HUES6 (cell line): ENCODE results near the gene PLXNB3.
A peak's percentile ranks its signal among the peaks of the same experiment; 100 is the strongest.

Experiments
- H3K27ac ChIP-seq: 2 replicates; pipeline ENCODE4 v1.7.0; 2013; ENCODE audit warnings: low read depth, mild to moderate bottlenecking, low read length, inconsistent platforms
- H3K27me3 ChIP-seq: 2 replicates; pipeline ENCODE4 v1.6.1; 2013; ENCODE audit warnings: low read length; ENCODE audit not compliant: control insufficient read depth, insufficient read depth
- H3K36me3 ChIP-seq: 2 replicates; pipeline ENCODE4 v1.6.1; 2013; ENCODE audit warnings: low read length; ENCODE audit not compliant: control insufficient read depth, insufficient read depth
- H3K4me1 ChIP-seq: 2 replicates; pipeline ENCODE4 v1.6.1; 2013; ENCODE audit warnings: low read length; ENCODE audit not compliant: control insufficient read depth, insufficient read depth
- H3K4me3 ChIP-seq: 2 replicates; pipeline ENCODE4 v1.5.1; 2013; ENCODE audit warnings: low read depth, low read length
- H3K9ac ChIP-seq: one replicate; pipeline ENCODE4 v1.6.1; 2013; ENCODE audit warnings: mild to moderate bottlenecking, low read length
- H3K9me3 ChIP-seq: 2 replicates; pipeline ENCODE4 v1.6.1; 2013; ENCODE audit warnings: low read depth, low read length; ENCODE audit not compliant: control insufficient read depth, insufficient read depth

Gene PLXNB3

DNA sequence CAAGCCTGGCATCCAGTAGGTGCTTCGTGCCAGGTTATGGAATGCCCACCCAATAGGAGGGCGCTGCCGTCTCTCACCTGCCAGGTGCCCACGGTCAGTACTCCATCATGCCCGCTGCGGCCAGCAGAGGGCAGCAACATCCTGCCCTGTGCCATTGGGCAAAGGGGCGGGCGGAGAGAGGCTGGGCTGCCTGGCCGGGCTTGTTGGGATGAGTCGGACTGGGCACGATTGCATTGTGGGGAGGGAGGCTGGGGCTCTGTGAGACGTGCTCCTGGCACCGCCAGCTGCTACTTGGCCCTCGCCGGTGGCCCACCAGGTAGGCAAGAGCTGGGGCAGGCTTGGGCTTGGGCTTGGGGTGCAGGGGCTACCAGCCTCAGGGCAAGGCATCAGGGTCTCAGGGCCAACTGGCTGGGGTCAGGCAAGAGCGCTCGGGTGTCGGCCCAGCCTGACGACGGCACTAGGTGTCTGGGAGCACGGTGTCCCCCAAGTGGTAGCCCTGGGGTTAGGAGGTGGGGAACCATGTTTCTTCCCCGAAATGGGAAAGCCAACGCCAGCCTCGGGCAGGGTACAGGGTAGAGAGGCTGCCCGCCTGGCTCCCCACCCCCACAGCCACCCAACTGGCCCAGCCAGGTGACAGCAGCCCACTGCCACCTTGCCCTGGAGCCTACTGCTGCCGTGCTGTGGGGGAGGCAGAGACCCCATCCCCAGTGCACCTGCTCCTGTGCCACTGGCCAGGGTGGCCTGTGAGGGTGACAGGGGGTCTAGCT is at the start of gene PLXNB3:
Gene PLXNB3 (plus strand): TSS at position 261 of the 767 bp plus-strand sequence. CDS start 1,287 bp downstream, outside the sequence.
- H3K9ac ChIP-seq = no peak within 1 kb of the TSS
- H3K4me1 ChIP-seq = peaks cover 30% of the 10 kb centered on the region
- H3K27me3 ChIP-seq = no peaks in the 10 kb centered on the region
- peaks cover 21% of the 10 kb centered on the region; the same call in 1 of the 2 replicates for H3K9me3 ChIP-seq
- no peak within 1 kb of the TSS for H3K4me3 ChIP-seq
- H3K27ac ChIP-seq = no peak within 1 kb of the TSS
- no peaks in the 10 kb centered on the region for H3K36me3 ChIP-seq

DNA sequence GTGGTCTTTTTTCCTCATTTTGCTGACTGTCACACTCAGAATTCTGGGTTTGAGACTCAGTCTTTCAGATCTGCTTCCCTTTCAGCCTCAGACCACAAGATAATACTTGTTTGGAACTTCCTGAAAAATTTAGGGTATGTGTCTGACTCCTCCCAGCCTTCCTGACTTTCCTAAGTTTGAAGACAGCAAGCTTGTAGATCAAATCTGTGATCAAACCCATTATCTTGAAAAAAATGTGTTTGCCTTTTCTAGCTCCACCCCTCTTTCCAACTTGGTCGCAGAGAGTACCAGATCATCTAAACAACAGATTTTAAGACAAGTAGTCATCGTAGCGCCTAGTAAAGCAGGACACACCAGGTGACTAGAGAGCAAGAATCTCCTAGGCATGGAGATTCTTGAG is 49.8 kb upstream of the PLXNB3 start:
- Histone ChIP-seq H3K27ac (no peak overlapping the region), H3K4me1 (no peaks in the 10 kb centered on the region; the same call in 1 of the 2 replicates), H3K27me3 (no peaks in the 10 kb centered on the region)

DNA sequence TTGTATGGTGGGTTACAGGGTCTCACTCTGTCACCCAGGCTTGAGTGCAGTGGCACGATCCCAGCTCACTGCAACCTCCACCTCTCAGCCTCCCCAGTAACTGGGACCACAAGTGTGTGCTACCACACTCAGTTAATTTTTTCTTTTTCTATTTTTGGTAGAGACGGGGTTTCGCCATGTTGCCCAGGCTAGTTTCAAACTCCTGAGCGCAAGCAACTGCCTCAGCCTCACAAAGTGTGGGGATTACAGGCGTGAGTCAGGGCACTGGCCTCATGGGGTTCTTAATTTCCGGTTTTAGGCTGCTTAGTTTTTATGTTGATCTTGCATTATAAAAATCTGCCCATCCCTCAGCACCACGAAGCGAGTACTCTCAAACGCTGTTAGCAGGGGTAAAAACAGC is 46.6 kb upstream of the PLXNB3 start:
- peaks cover 14% of the 10 kb centered on the region; the same call in 1 of the 2 replicates for H3K9me3 ChIP-seq
- H3K4me1 ChIP-seq = peaks cover under 1% of the 10 kb centered on the region; the same call in 1 of the 2 replicates
- H3K36me3 ChIP-seq = peaks cover 82% of the 10 kb centered on the region
- H3K27me3 ChIP-seq = no peaks in the 10 kb centered on the region
- no peak overlapping the region for H3K9ac ChIP-seq
- H3K4me3 ChIP-seq = no peak overlapping the region
- H3K27ac ChIP-seq = no peak overlapping the region

More for the DNA sequence above, 49.8 kb upstream of the PLXNB3 start:
- peaks cover 9% of the 10 kb centered on the region; the same call in 1 of the 2 replicates for H3K9me3 ChIP-seq
- no peak overlapping the region for H3K9ac ChIP-seq
- H3K4me3 ChIP-seq = no peak overlapping the region
- peaks cover 80% of the 10 kb centered on the region for H3K36me3 ChIP-seq

- H3K27ac ChIP-seq = no peak overlapping the region
- peaks cover 71% of the 10 kb centered on the region for H3K36me3 ChIP-seq
- peaks cover 6% of the 10 kb centered on the region; the same call in 1 of the 2 replicates for H3K4me1 ChIP-seq
- no peak overlapping the region for H3K9ac ChIP-seq
- no peak overlapping the region for H3K4me3 ChIP-seq
- no peaks in the 10 kb centered on the region for H3K27me3 ChIP-seq
- H3K9me3 ChIP-seq = peaks cover 14% of the 10 kb centered on the region; the same call in 1 of the 2 replicates
Measured at GRCh38 chrX:153719238-153719637, 44.8 kb upstream of the PLXNB3 start.

GRCh38 chrX:153719701-153720100 is 44.3 kb upstream of the PLXNB3 start:
- no peak overlapping the region for H3K4me3 ChIP-seq
- peaks cover 14% of the 10 kb centered on the region; the same call in 1 of the 2 replicates for H3K9me3 ChIP-seq
- no peaks in the 10 kb centered on the region for H3K27me3 ChIP-seq
- H3K9ac ChIP-seq = no peak overlapping the region
- H3K27ac ChIP-seq = no peak overlapping the region
- peaks cover 66% of the 10 kb centered on the region for H3K36me3 ChIP-seq
- peaks cover 6% of the 10 kb centered on the region; the same call in 1 of the 2 replicates for H3K4me1 ChIP-seq

GRCh38 chrX:153722704-153723350 is 41.2 kb upstream of the PLXNB3 start:
- Histone ChIP-seq H3K27ac (peak overlapping the region; percentile 84; the same call in 1 of the 2 replicates), H3K9me3 (peaks cover 15% of the 10 kb centered on the region; the same call in 1 of the 2 replicates), H3K36me3 (peaks cover 44% of the 10 kb centered on the region), H3K9ac (peak overlapping the region; percentile 86), H3K27me3 (no peaks in the 10 kb centered on the region), H3K4me3 (peak overlapping the region; percentile 66), H3K4me1 (peaks cover 34% of the 10 kb centered on the region)

DNA sequence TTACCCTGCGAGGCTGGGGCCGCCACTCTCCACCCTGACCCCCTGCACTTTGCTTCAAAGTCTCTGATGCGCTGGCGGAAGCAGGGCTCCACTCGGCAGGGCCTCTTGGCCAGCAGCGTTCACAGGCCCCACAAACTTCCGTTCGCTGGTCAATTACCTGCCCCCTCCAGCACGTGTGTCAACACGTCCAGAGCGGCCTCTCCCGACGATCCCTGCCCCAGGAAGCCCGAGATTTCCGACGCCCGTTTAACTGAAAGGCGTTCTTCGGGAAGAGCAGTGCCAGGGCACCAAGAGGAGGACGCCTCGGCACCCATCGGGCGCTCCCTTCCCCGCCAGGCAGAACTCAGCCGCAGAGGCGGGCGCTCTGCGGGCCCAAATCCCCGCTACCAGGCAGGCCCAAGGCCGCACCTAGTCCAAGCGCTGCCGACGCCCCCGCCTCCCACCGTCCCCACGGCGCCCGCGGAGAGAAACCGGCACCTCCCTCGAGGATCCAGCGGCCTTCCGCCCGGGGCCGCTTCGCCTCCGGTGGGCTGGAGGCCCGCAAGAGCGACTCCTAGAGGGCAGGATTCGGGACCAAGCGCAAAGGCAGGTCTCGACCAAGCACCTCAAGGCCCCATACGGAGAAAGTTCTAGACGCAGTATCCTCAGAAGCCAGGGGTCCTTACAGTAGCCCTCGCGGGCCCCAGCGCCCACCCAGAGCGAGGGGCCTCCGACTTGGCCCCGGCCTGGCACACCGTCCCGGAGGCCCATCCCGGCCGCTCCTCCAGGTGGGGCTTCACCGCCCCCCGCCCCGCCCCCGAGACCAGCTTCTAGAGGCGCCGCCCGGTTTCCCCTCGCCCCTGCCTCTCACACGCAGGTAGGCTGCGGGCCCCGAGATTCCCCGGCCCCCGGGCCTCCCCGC is 40.4 kb upstream of the PLXNB3 start:
- peaks cover 36% of the 10 kb centered on the region for H3K36me3 ChIP-seq
- peak overlapping the region; percentile 66 for H3K4me3 ChIP-seq
- H3K9ac ChIP-seq = peak overlapping the region; percentile 86
- peaks cover 21% of the 10 kb centered on the region; the same call in 1 of the 2 replicates for H3K9me3 ChIP-seq
- no peaks in the 10 kb centered on the region for H3K27me3 ChIP-seq
- H3K4me1 ChIP-seq = peaks cover 39% of the 10 kb centered on the region
- peak overlapping the region; percentile 84; the same call in 1 of the 2 replicates for H3K27ac ChIP-seq

DNA sequence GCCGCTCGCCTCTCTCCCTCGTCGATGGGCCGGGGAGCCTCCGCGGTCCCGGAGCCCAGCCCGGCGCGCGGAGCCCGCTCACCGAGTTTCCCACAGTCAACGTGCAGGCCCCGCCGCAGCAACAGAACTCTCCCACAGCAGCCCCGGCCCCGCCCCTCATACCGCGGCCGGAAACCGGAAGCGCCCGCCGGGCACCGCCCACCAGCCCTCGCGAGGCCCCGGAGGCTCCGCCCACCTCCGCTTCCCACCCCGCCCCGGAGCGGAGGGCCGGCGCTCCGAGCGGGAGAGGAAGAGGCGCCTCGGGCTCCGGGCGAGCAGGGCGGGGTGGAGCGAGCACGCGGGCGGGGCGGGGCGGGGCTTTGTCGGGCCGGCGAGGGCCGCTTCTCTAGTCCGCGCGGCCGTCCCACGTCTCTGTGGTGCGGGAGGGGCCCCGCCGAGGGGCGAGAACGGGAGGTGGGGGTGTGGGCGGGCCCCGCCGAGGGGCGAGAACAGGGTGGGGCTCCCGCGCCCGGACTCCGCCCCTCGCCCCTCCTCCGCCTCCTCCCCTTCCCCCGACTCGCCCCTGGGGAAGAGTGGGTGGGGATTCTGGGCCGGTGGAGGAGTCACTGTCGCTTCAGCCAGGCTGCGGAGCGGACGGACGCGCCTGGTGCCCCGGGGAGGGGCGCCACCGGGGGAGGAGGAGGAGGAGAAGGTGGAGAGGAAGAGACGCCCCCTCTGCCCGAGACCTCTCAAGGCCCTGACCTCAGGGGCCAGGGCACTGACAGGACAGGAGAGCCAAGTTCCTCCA is 39.6 kb upstream of the PLXNB3 start, which contains the start of the genes ABCD1 and BCAP31:
Gene ABCD1 (plus strand): TSS at position 605 of the 787 bp plus-strand sequence. CDS start 411 bp downstream, outside the sequence.
Gene BCAP31 (minus strand): TSS at position 136 of the 787 bp plus-strand sequence. CDS start 1,143 bp downstream, outside the sequence.
- Histone ChIP-seq H3K36me3 (peaks cover 29% of the 10 kb centered on the region), H3K27me3 (no peaks in the 10 kb centered on the region), H3K27ac (peak within 1 kb of the TSS; percentile 86; the same call in 1 of the 2 replicates), H3K4me1 (peaks cover 39% of the 10 kb centered on the region), H3K9ac (peak within 1 kb of the TSS; percentile 86), H3K4me3 (peak within 1 kb of the TSS; percentile 66), H3K9me3 (peaks cover 19% of the 10 kb centered on the region; the same call in 1 of the 2 replicates)

- H3K27me3 ChIP-seq = no peaks in the 10 kb centered on the region
- H3K27ac ChIP-seq = peak overlapping the region; percentile 86; the same call in 1 of the 2 replicates
Measured at GRCh38 chrX:153725039-153725831, 38.8 kb upstream of the PLXNB3 start.

More at GRCh38 chrX:153725039-153725831, 38.8 kb upstream of the PLXNB3 start:
- H3K9ac ChIP-seq = peak overlapping the region; percentile 82
- H3K9me3 ChIP-seq = peaks cover 19% of the 10 kb centered on the region; the same call in 1 of the 2 replicates
- H3K4me3 ChIP-seq = peak overlapping the region; percentile 56
- peaks cover 39% of the 10 kb centered on the region for H3K4me1 ChIP-seq
- H3K36me3 ChIP-seq = peaks cover 24% of the 10 kb centered on the region
